AG10803 (cell line): ENCODE results near the gene SCAPER.

Source experiments
- DNase-seq: peaks from one replicate; pipeline ENCODE4 v3.0.0; 2010; ENCODE audit warnings: low read depth
- H3K4me3 ChIP-seq: 2 replicates; pipeline ENCODE4 v1.5.1; 2011; ENCODE audit warnings: mild to moderate bottlenecking, low read length, control low read depth
- CTCF ChIP-seq: conservative IDR thresholded peaks from 2 replicates; pipeline ENCODE4 v1.5.1; 2011; ENCODE audit warnings: mild to moderate bottlenecking, low read length, control low read depth, inconsistent platforms

The SCAPER gene

DNA sequence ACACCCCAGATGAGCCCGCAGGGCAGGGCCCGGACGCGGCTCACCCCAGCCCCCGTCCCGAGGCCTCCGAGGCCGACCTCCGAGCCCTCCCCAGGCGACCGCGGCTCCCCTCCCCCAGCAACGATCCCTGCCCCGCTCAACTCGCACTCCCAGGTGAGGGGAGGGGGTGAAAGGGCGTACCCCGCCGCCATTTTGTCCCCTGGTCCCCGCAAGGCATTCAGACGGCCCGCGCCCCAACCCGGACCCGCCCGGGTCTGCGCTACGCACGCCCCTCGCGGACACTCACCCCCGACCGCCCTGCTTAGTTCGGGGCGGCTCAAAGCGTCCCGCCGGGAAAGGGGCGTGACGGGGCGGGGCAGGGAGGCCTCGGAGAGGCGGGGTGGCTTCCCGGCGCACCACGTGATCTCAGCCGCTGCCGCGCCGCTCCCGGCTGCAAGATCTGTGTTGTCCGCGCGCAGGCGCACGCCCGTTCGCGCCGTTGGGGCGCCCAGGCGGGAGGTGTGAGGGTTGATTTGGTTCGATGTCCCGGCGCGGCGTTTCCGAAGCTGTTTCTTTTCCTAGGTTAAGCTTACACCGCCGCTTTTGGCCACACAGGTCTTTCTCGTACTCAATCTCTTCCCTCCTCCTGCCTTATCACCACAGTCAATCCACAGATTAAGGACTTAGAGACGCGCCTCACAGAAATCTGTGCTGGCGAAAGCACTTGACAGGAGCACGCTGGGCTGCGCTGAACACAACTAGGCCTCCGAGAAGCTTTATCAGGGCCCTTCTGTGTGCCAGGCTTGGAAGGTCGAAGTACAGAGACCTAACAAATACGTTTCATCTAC, at the start of gene SCAPER:
TSS of gene SCAPER (minus strand) at position 328 of the 827 bp plus-strand sequence. CDS start 21,523 bp downstream, outside the sequence.
- no peak for TF ChIP-seq CTCF
- peak; percentile 84 for DNase-seq
- peak within 1 kb of the TSS; percentile 82 for H3K4me3 ChIP-seq

DNA sequence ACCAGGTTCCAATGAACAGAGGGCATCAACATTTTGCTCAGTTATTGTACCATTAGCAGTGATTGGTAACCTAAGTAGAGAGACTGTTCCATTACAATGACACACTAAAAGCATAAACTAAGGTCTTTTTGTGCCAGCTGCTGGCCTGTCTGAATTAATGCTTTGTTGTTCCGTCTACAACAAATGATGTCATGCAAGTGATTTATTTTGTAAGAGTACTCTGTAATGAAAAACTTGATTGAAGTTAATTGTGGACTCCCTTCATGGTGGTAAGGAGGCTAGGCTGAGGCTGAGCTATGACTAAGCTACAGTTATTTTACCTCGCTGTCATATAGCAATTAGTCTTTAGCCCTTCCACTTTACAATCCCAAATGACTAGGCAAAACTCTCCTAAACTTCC, 49.6 kb upstream of the SCAPER start:
- no peak for TF ChIP-seq CTCF
- H3K4me3 ChIP-seq, result no peak overlapping the region
- no peak for DNase-seq

DNA sequence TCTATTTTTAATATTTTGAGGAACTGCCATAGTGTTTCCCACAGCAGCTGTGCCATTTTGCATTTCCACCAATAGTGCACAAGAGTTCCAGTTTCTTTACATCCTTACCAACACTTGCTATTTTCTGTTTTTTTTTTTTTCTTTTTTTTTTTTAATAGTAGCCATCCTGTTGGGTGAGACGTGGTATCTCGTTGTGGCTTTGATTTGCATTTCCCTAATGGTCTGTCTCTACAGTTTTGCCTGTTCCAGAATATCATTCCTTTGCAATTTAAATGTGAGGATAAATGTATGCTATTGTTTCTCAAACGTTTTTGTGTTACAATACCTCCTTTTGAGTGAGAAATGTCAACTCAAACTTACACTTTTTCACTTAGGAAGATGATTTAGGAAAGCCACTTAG, 48.8 kb upstream of the SCAPER start:
- DNase-seq, result no peak
- no peak overlapping the region for H3K4me3 ChIP-seq
- TF ChIP-seq CTCF, result no peak

DNA sequence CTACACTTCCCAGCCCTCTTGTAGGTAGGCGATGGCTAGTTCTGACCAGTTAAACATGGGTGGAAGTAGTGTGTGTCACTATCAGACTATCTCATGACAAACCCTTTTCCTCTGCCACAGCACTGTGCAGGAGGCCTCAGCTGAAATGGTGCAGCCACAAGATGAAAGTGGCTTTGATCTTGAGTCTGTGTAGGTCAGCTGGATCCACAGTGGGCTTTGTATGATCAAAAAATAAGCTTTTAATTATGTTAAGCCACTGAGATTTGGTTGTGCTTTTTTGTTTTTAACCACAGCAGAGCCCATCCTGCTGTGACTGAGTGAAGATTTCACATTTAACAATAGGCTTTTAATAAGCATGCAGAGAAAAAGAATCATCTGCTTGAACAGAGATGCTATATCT, 46.1 kb upstream of the SCAPER start:
- no peak for TF ChIP-seq CTCF
- DNase-seq, result no peak
- H3K4me3 ChIP-seq, result no peak overlapping the region

GRCh38 chr15:76947454-76947853, 42.3 kb upstream of the SCAPER start:
- H3K4me3 ChIP-seq, result no peak overlapping the region
- TF ChIP-seq CTCF, result no peak
- DNase-seq, result no peak

DNA sequence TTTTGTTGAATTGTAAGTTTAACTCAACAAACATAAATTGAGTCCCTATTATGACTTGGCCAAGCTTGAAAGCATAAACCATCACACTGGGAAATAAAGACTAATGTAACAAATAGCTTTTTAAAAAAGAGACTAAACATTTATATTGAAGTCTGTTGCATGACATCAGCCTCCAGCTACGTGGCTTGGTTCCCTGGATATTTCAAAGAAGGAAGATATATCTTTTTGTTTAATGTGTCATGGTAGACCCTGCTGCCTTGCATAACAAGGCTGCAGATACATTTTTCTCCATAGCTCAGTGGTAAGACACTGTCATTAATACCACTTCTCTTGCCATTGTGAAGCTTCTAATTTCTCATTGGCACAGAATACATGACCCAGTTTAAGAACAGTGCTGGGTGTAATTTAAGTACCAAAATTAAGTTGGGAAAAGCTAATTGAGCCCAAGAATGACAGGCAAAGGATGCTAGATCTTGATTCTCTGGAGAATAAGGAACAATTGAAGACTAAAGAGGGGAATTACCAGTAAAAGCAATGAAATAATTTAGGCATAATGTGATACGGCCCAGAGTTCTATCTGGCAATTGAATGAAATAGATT, 40.5 kb upstream of the SCAPER start:
- no peak overlapping the region for H3K4me3 ChIP-seq
- TF ChIP-seq CTCF, result no peak
- DNase-seq, result no peak

- no peak for DNase-seq
- H3K4me3 ChIP-seq, result no peak overlapping the region
- TF ChIP-seq CTCF, result no peak
These were observed 37.2 kb upstream of the SCAPER start for GRCh38 chr15:76942331-76942730.
